Measurements from ENCODE around the gene VTI1A.
"Not testable (repeated sequence)": the region's sequence is repeated elsewhere in the genome, so short reads cannot be mapped to it uniquely, and the experiment has no call there.

The VTI1A gene

GRCh38 chr10:112446855-112447619, at the start of gene VTI1A, which contains the start of gene ZDHHC6:
Gene VTI1A (plus strand): TSS chr10:112447215. CDS start chr10:112447374, 159 bp downstream.
Gene ZDHHC6 (minus strand): TSS chr10:112446914. CDS start chr10:112445436, 1,478 bp downstream.
- peak within 1 kb of the TSS; percentile 94 for H3K27ac ChIP-seq

GRCh38 chr10:112397592-112397991, 49.4 kb upstream of the VTI1A start:
- no peaks in the 10 kb centered on the region for H3K9me3 ChIP-seq (ENCODE audit: low read depth, low read length)
- no peak for DNase-seq (ENCODE audit: low read depth, low spot score)
- no peaks in the 10 kb centered on the region for H3K36me3 ChIP-seq (ENCODE audit: insufficient read depth, low read length)
- H3K27ac ChIP-seq = no peak overlapping the region
- H3K4me3 ChIP-seq = no peak overlapping the region
- TF ChIP-seq FOXP2 (optimal IDR thresholded peaks at IDR 0.05; ENCODE audit: control extremely low read depth, extremely low read length, insufficient read depth) (no peak), EZH2 (IDR thresholded peaks at IDR 0.05) (no peak), POLR2AphosphoS5 (IDR thresholded peaks at IDR 0.05; ENCODE audit: borderline replicate concordance, low read depth, low read length) (no peak)
- no peak overlapping the region for H3K9ac ChIP-seq (ENCODE audit: insufficient read length)

More at GRCh38 chr10:112446855-112447619, at the start of gene VTI1A, which contains the start of gene ZDHHC6:
- peak within 1 kb of the TSS; percentile 92 for H3K9ac ChIP-seq (ENCODE audit: insufficient read length)
- H3K4me3 ChIP-seq = peak within 1 kb of the TSS; percentile 91
- no peak for TF ChIP-seq EZH2 (IDR thresholded peaks at IDR 0.05)
- TF ChIP-seq POLR2AphosphoS5 (IDR thresholded peaks at IDR 0.05; ENCODE audit: borderline replicate concordance, low read depth, low read length) = peak; percentile 70; the same call in 1 of the 2 replicates
- DNase-seq (ENCODE audit: low read depth, low spot score) = peak; percentile 44
- peaks cover 10% of the 10 kb centered on the region for H3K36me3 ChIP-seq (ENCODE audit: insufficient read depth, low read length)
- no peaks in the 10 kb centered on the region for H3K9me3 ChIP-seq (ENCODE audit: low read depth, low read length)

GRCh38 chr10:112402917-112403316, 44.1 kb upstream of the VTI1A start:
- Histone ChIP-seq H3K4me3 (no peak overlapping the region), H3K9me3 (ENCODE audit: low read depth, low read length) (no peaks in the 10 kb centered on the region), H3K36me3 (ENCODE audit: insufficient read depth, low read length) (no peaks in the 10 kb centered on the region), H3K9ac (ENCODE audit: insufficient read length) (no peak overlapping the region), H3K27ac (no peak overlapping the region)
- TF ChIP-seq EZH2 (IDR thresholded peaks at IDR 0.05) = no peak
- TF ChIP-seq POLR2AphosphoS5 (IDR thresholded peaks at IDR 0.05; ENCODE audit: borderline replicate concordance, low read depth, low read length) = no peak
- TF ChIP-seq FOXP2 (optimal IDR thresholded peaks at IDR 0.05; ENCODE audit: control extremely low read depth, extremely low read length, insufficient read depth) = no peak
- no peak for DNase-seq (ENCODE audit: low read depth, low spot score)

- Histone ChIP-seq H3K9ac (ENCODE audit: insufficient read length) (no peak overlapping the region), H3K4me3 (no peak overlapping the region), H3K9me3 (ENCODE audit: low read depth, low read length) (no peaks in the 10 kb centered on the region), H3K27ac (no peak overlapping the region), H3K36me3 (ENCODE audit: insufficient read depth, low read length) (no peaks in the 10 kb centered on the region)
- TF ChIP-seq EZH2 (IDR thresholded peaks at IDR 0.05) = no peak
- no peak for TF ChIP-seq POLR2AphosphoS5 (IDR thresholded peaks at IDR 0.05; ENCODE audit: borderline replicate concordance, low read depth, low read length)
- no peak for TF ChIP-seq FOXP2 (optimal IDR thresholded peaks at IDR 0.05; ENCODE audit: control extremely low read depth, extremely low read length, insufficient read depth)
- no peak for DNase-seq (ENCODE audit: low read depth, low spot score)
Observed at GRCh38 chr10:112404617-112405016, 42.4 kb upstream of the VTI1A start.

DNA sequence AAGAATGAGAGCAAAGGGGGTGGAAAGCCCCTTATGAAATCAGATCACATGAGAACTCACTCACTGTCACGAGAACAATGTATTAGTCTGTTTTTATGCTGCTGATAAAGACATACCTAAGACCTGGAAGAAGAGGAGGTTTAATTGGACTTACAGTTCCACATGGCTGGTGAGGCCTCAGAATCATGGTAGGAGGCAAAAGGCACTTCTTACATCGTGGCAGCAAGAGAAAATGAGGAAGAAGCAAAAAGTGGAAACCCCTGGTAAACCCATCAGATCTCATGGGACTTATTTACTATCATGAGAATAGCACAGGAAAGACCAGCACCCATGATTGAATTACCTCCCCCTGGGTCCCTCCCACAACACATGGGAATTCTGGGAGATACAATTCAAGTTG, 40.2 kb upstream of the VTI1A start:
- not testable (repeated sequence) for H3K9ac ChIP-seq (ENCODE audit: insufficient read length); DNase-seq (ENCODE audit: low read depth, low spot score); H3K4me3 ChIP-seq; H3K36me3 ChIP-seq (ENCODE audit: insufficient read depth, low read length); H3K9me3 ChIP-seq (ENCODE audit: low read depth, low read length); H3K27ac ChIP-seq

DNA sequence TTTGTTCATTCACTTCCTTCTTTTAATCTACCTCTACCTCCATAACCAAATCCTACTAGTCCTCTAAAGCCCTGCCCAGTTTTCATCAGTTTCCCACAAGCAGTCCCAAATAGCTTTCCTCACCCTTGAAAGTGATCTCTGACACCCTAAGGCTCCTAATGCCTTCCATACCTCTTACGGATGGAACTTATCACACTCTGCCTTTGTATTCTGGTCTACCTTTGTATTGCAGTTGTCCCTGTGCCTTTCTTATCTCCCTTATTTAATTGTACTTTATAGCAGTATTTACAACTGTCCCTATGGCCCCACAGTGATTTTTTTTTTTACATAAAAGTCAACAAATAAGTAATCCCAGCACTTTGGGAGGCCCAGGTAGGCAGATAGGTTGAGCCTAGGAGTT, 39.3 kb upstream of the VTI1A start:
- Histone ChIP-seq H3K9ac (ENCODE audit: insufficient read length) (no peak overlapping the region), H3K36me3 (ENCODE audit: insufficient read depth, low read length) (no peaks in the 10 kb centered on the region), H3K4me3 (no peak overlapping the region)

GRCh38 chr10:112409299-112409698, 37.7 kb upstream of the VTI1A start:
- Histone ChIP-seq H3K27ac (no peak overlapping the region), H3K9me3 (ENCODE audit: low read depth, low read length) (no peaks in the 10 kb centered on the region), H3K4me3 (no peak overlapping the region), H3K9ac (ENCODE audit: insufficient read length) (no peak overlapping the region), H3K36me3 (ENCODE audit: insufficient read depth, low read length) (no peaks in the 10 kb centered on the region)
- DNase-seq (ENCODE audit: low read depth, low spot score) = no peak
- TF ChIP-seq EZH2 (IDR thresholded peaks at IDR 0.05) (no peak), POLR2AphosphoS5 (IDR thresholded peaks at IDR 0.05; ENCODE audit: borderline replicate concordance, low read depth, low read length) (no peak), FOXP2 (optimal IDR thresholded peaks at IDR 0.05; ENCODE audit: control extremely low read depth, extremely low read length, insufficient read depth) (no peak)

More for the DNA sequence above, 39.3 kb upstream of the VTI1A start:
- TF ChIP-seq EZH2 (IDR thresholded peaks at IDR 0.05) = no peak
- H3K27ac ChIP-seq = no peak overlapping the region
- no peak for DNase-seq (ENCODE audit: low read depth, low spot score)
- no peaks in the 10 kb centered on the region for H3K9me3 ChIP-seq (ENCODE audit: low read depth, low read length)

DNA sequence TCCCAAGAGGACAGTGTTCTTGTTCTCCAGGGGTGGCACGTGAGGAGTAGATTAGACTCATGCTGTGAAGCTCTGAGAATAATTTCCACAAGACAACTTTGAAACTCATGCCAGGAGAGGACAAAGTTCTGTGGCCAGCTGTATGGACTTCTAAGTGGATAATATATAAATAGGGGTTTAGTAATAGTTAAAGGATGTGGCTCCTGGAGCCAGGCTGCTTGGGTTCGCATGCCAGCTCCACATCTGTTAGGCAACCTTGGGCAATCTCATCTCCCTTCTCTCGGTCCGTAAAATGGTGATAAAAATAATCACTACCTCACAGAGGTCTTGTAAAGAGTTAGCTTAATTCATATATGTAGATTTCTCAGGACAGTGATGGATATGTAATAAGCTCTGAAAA, 37.3 kb upstream of the VTI1A start:
- no peak overlapping the region for H3K27ac ChIP-seq
- no peak for DNase-seq (ENCODE audit: low read depth, low spot score)
- no peak for TF ChIP-seq EZH2 (IDR thresholded peaks at IDR 0.05)
- no peak for TF ChIP-seq POLR2AphosphoS5 (IDR thresholded peaks at IDR 0.05; ENCODE audit: borderline replicate concordance, low read depth, low read length)
- no peak for TF ChIP-seq FOXP2 (optimal IDR thresholded peaks at IDR 0.05; ENCODE audit: control extremely low read depth, extremely low read length, insufficient read depth)
- H3K9me3 ChIP-seq (ENCODE audit: low read depth, low read length) = no peaks in the 10 kb centered on the region
- no peaks in the 10 kb centered on the region for H3K36me3 ChIP-seq (ENCODE audit: insufficient read depth, low read length)
- no peak overlapping the region for H3K4me3 ChIP-seq
- no peak overlapping the region for H3K9ac ChIP-seq (ENCODE audit: insufficient read length)

GRCh38 chr10:112412696-112413095, 34.3 kb upstream of the VTI1A start:
- TF ChIP-seq POLR2AphosphoS5 (IDR thresholded peaks at IDR 0.05; ENCODE audit: borderline replicate concordance, low read depth, low read length) (no peak), FOXP2 (optimal IDR thresholded peaks at IDR 0.05; ENCODE audit: control extremely low read depth, extremely low read length, insufficient read depth) (no peak), EZH2 (IDR thresholded peaks at IDR 0.05) (no peak)
- Histone ChIP-seq H3K27ac (no peak overlapping the region), H3K36me3 (ENCODE audit: insufficient read depth, low read length) (no peaks in the 10 kb centered on the region), H3K9me3 (ENCODE audit: low read depth, low read length) (no peaks in the 10 kb centered on the region), H3K9ac (ENCODE audit: insufficient read length) (no peak overlapping the region), H3K4me3 (no peak overlapping the region)
- DNase-seq (ENCODE audit: low read depth, low spot score) = no peak

Data from SK-N-MC (cell line).